ENCODE results near the gene TMSB10.
"Not testable (repeated sequence)": the region's sequence is repeated elsewhere in the genome, so short reads cannot be mapped to it uniquely, and the experiment has no call there.

TMSB10 gene

DNA sequence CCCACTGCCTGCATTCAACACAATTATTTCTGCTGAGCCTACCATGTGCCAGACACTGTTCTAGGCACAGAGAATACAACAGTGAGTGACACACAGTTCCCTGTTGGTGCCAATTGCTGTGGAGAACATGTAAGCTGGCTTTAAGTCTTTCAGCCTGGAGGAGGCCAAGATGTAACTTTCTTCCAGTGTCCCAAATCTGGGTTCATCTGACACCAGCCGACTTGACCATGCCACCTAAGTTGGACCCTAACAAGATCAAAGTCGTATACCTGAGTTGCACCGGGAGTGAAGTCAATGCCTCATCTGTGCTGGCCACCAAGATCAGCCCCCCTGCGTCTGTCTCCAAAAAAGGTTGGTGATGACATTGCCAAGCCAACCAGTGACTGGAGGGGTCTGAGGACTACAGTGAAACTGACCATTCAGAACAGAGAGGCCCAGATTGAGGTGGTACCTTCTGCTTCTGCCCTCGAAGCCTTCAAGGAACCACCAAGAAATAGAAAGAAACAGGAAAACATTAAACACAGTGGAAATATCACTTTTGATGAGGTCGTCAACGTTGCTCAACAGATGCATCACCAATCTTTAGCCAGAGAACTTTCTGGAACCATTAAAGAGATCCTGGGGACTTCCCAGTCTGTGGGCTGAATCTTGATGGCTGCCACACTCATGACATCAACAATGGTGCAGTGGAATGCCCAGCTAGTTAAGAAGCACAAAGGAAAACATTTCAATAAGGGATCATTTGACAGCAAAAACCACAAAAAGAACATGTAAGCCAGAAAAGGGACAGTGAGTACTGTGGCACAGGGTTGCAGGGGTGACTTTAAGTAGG is 30.9 kb upstream of the TMSB10 start:
- ChIA-PET POLR2A (no interaction called here), CTCF (interaction anchor here (1.2 kb wide), 1 partner anchor 8 kb away, joined by 4 read pairs; no protein-coding TSS in a partner anchor)

DNA sequence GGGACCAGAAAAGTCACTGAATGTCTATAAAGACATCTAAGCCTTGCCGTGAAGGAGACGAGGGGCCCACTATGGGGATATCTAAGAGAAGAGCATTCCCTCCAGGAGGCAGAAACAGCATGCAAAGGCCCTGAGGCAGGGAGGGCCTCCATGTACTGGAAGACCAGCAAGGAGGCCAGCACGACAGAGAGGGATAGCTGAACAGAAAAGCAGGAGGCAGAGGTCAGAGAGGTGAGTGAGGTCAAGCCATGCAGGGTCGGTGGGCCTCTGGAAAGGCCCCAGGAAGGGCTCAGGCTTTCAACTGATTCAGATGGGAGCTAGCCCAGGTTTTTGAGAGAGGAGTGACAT is 30.3 kb upstream of the TMSB10 start:
- CTCF ChIA-PET: no interaction called here
- POLR2A ChIA-PET: no interaction called here
- no peak for TF ChIP-seq ELF4 (IDR thresholded peaks at IDR 0.05)
- no peak for TF ChIP-seq SUZ12 (IDR thresholded peaks at IDR 0.05)
- TF ChIP-seq FOXK2 (IDR thresholded peaks at IDR 0.05): no peak
- TF ChIP-seq NFRKB (IDR thresholded peaks at IDR 0.05): no peak
- TF ChIP-seq LEF1 (IDR thresholded peaks at IDR 0.05; ENCODE audit: borderline replicate concordance): no peak
- TF ChIP-seq L3MBTL2 (conservative IDR thresholded peaks at IDR 0.05): no peak
- TF ChIP-seq TARDBP (IDR thresholded peaks at IDR 0.05): no peak
- TF ChIP-seq BHLHE40 (IDR thresholded peaks at IDR 0.05; ENCODE audit: borderline replicate concordance): no peak
- no peak for TF ChIP-seq FOXM1 (IDR thresholded peaks at IDR 0.05; ENCODE audit: borderline replicate concordance)
- no peak for TF ChIP-seq FOXA1 (IDR thresholded peaks at IDR 0.05)
- no peak for DNase-seq (ENCODE audit: extremely low spot score)

More for the DNA sequence above, 30.9 kb upstream of the TMSB10 start:
- TF ChIP-seq L3MBTL2 (conservative IDR thresholded peaks at IDR 0.05) (no peak), SP1 (IDR thresholded peaks at IDR 0.05) (no peak), CTBP1 (IDR thresholded peaks at IDR 0.05; ENCODE audit: borderline replicate concordance) (no peak)
- no peak for DNase-seq (ENCODE audit: extremely low spot score)

GRCh38 chr2:84875619-84876018 is 29.8 kb upstream of the TMSB10 start:
- POLR2A ChIA-PET; DNase-seq (ENCODE audit: extremely low spot score); CTCF ChIA-PET: not testable (repeated sequence)

- no peak for TF ChIP-seq FOXA1 (IDR thresholded peaks at IDR 0.05)
- TF ChIP-seq HDGF (IDR thresholded peaks at IDR 0.05; ENCODE audit: borderline replicate concordance): no peak
- ChIA-PET POLR2A (interaction anchor here (0.5 kb wide), 1 partner anchor 703 kb away, joined by 3 read pairs; no protein-coding TSS in a partner anchor), CTCF (no interaction called here)
- DNase-seq (ENCODE audit: extremely low spot score): no peak
These were observed 29.1 kb upstream of the TMSB10 start for GRCh38 chr2:84876369-84876768.

DNA sequence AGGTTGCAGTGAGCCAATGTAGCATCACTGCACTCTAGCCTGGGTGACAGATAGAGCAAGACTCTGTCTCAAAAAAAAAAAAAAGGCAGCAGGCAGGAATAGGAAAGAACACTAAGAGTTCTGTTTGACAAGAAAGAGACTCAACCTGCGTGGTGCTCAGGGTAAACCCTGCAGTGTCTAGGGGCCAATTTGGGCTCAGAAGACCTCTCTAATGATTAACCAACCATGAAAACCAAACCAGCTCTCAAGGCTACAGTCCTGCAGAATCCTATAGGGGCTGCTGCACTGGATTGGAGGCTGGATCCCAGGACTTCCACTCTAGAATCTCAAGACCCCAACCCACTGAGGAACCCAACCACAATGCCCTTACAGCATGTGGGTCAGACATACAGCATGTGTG is 27.0 kb upstream of the TMSB10 start:
- no peak for DNase-seq (ENCODE audit: extremely low spot score)
- TF ChIP-seq FOXM1 (IDR thresholded peaks at IDR 0.05; ENCODE audit: borderline replicate concordance): no peak
- TF ChIP-seq LEF1 (IDR thresholded peaks at IDR 0.05; ENCODE audit: borderline replicate concordance): no peak
- no peak for TF ChIP-seq FOXA1 (IDR thresholded peaks at IDR 0.05)
- TF ChIP-seq NFRKB (IDR thresholded peaks at IDR 0.05): no peak
- TF ChIP-seq ELF4 (IDR thresholded peaks at IDR 0.05): no peak
- no peak for TF ChIP-seq HDGF (IDR thresholded peaks at IDR 0.05; ENCODE audit: borderline replicate concordance)
- TF ChIP-seq FOXK2 (IDR thresholded peaks at IDR 0.05): no peak
- no peak for TF ChIP-seq TARDBP (IDR thresholded peaks at IDR 0.05)
- no peak for TF ChIP-seq SP1 (IDR thresholded peaks at IDR 0.05)
- no peak for TF ChIP-seq BHLHE40 (IDR thresholded peaks at IDR 0.05; ENCODE audit: borderline replicate concordance)
- TF ChIP-seq, protein P1, sequence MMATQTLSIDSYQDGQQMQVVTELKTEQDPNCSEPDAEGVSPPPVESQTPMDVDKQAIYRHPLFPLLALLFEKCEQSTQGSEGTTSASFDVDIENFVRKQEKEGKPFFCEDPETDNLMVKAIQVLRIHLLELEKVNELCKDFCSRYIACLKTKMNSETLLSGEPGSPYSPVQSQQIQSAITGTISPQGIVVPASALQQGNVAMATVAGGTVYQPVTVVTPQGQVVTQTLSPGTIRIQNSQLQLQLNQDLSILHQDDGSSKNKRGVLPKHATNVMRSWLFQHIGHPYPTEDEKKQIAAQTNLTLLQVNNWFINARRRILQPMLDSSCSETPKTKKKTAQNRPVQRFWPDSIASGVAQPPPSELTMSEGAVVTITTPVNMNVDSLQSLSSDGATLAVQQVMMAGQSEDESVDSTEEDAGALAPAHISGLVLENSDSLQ (IDR thresholded peaks at IDR 0.05): no peak
- TF ChIP-seq SUZ12 (IDR thresholded peaks at IDR 0.05): no peak
- TF ChIP-seq CTBP1 (IDR thresholded peaks at IDR 0.05; ENCODE audit: borderline replicate concordance): no peak
- CTCF ChIA-PET: no interaction called here
- POLR2A ChIA-PET: no interaction called here

DNA sequence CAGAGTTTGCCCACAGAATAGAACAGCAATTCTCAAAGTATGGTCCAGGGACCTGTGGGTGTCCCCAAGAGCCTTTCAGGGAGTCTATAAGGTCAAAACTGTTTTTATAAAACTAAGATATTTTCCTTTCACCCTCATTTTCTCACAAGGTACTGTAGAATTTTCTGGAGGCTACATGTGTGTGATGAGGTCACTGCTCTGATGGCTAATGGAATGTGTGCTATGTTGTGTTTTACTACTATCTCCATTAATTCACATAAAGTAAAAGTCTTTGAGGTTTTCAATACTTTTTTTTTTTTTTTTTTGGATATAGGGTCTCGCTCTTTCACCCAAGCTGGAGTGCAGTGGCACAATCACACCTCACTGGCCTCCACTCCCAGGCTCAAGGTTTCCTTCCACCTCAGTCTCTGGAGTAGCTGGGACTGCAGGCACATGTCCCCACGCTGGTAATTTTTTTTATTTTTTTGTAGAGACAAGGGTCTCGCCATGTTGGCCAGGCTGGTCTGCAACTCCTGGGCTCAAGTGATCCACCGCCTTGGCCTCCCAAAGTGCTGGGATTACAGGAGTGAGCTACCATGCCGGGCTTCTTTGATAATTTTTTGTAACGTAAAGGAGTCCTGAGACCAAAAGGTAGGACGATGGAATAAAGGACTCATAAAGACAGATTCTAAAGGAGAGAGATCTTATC is 26.4 kb upstream of the TMSB10 start:
- POLR2A ChIA-PET: no interaction called here
- CTCF ChIA-PET: no interaction called here
- DNase-seq (ENCODE audit: extremely low spot score): no peak
- TF ChIP-seq HDGF (IDR thresholded peaks at IDR 0.05; ENCODE audit: borderline replicate concordance) (no peak), SP1 (IDR thresholded peaks at IDR 0.05) (no peak), ARNT (IDR thresholded peaks at IDR 0.05) (no peak), BHLHE40 (IDR thresholded peaks at IDR 0.05; ENCODE audit: borderline replicate concordance) (no peak), FOXK2 (IDR thresholded peaks at IDR 0.05) (no peak), FOXM1 (IDR thresholded peaks at IDR 0.05; ENCODE audit: borderline replicate concordance) (no peak), L3MBTL2 (conservative IDR thresholded peaks at IDR 0.05) (no peak), ELF4 (IDR thresholded peaks at IDR 0.05) (no peak), ZNF384 (IDR thresholded peaks at IDR 0.05) (no peak), NFRKB (IDR thresholded peaks at IDR 0.05) (no peak)
- TF ChIP-seq, protein P1 (IDR thresholded peaks at IDR 0.05): no peak

DNA sequence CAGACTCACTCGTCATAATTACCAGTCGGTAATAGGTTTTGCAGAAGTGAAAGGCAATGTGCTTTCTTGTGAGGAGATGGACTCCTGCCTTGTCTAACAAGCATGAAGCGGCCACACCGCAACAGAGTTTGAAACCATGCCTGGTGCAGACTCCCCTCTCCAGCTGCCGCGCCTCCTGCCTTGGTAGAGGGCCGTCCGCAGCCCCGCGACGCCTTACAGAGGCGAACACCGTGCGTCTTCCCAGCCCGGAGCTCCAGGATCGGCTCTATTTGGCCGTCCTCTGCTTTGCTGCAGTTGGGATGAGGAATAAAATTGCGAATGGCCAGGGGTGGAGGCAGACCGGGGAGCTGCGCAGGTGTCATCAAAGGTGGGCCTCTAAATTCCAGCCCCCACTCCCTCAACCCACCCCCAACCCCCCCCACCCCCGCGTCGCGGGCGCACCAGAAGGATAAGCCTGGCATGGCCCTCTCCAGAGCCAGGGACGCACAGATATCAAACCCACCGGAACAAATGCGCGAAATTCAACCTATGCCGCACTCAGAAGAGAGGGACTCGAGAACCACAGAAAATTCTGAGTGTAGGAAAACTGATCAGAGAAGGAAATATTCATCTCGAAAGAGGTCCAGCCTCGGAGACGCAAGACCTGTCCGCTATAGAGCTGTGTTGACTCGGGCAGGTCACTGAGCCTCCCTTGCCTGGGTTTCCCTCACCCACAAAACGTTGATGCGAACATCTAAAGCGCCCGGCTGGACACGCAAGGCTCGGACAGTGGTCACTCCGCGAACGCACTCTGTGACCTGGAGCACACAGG is 25.7 kb upstream of the TMSB10 start:
- POLR2A ChIA-PET: no interaction called here
- DNase-seq (ENCODE audit: extremely low spot score): no peak
- CTCF ChIA-PET: no interaction called here
- TF ChIP-seq, protein P1 (IDR thresholded peaks at IDR 0.05): no peak

All from HEK293T (cell line).